NK-92 treated with Interleukin-12 subunit alpha and Interleukin-12 subunit beta, amount 100 ng/mL, for 24 hours (cell line): ENCODE measurements around the gene KIF19.

Experiments used
- DNase-seq: peaks from one replicate; lab custom pipeline; 2025; lab: John Stamatoyannopoulos, UW

The KIF19 gene

DNA sequence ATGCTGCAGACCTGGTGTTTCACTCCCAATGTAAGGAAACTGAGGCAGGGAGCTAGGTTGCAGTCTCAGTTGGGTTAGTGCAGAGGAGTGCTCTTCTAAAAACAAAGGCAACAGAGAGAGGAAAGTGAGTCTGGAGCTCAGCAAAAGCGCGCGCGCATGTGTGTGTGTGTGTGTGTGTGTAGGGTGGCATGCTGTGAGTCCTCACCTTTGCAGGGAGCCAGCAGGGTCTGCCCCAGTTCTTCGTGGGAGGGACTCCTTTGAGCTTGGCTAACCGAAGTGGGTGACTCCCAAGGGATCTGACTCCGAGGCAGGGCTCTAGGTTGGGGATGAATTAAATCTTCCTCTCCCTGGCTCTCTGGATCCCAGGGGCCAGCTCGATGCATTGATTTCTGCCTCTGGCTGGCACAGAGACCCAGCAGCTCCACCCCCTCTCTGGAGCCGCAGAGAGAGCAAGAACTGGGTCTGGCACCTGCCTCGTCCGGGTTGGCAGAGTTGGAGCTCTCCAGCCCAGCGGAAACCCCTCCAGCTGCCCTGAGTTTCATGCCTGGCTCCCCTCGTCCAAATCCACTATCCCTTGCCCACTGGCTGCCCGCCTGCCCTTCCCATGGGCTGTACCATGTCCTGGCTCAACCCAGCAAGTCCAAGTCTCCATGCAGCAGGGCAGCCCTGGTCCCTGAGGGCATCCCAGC lies 36.9 kb downstream of the KIF19 start:
- DNase-seq: no peak

DNA sequence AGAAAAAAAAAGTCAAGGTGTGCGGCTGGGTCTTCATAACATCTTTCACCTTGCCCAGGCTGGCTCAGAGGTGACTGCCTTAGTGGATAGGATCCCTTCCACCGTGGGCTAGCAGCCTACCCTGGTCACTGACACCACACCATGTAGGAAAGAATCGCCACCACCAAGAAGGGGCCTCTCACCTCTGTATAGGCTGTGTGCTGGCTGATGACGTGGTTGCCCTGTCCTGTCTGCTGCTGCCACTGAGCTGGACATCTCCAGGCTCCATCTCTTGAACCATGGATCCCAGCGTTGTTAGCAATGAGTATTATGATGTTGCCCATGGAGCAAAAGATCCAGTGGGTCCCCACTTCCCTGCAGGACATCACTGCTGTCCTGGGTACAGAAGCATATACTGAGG lies 41.2 kb downstream of the KIF19 start, which contains the start of gene GPR142:
TSS of gene GPR142 (plus strand) at position 301 of the 400 bp plus-strand sequence. CDS start 2,035 bp downstream, outside the sequence.
- DNase-seq: no peak

DNA sequence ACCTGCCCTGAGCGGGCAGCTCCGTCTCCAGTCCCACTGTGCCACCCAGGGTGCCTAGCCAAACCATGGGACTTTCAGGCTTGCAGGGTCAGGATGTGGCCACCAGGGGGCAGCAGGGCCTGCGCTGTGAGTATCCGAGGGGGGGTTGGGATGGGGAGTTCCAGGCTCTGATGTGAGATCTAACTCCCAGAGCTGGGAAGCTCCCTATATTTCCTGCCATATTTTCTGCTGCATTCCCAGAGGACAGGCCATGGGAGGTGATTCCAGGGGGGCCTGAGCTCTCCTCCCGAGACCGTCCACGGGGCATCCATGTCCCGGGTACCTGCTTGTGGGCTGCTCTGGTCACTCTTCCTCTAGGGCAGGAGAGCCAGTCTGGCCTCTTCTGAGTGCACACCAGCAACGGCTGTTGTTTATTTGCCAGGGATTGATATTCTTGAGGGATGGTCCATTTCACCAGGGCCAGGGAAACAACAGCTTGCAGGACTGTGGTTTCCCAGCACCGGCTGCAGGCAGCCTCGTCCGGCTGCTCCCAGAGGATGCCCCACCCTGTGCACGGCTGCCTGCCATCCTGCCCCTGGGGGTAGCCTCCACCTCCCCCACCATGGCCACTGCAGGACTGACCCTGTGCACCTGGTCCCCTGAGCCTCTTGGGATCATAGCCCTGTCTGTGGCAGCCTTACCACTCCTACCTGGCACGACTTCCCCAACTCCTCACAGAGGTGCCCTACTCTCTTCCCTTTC lies 42.5 kb downstream of the KIF19 start:
- peak; percentile 47 for DNase-seq

DNA sequence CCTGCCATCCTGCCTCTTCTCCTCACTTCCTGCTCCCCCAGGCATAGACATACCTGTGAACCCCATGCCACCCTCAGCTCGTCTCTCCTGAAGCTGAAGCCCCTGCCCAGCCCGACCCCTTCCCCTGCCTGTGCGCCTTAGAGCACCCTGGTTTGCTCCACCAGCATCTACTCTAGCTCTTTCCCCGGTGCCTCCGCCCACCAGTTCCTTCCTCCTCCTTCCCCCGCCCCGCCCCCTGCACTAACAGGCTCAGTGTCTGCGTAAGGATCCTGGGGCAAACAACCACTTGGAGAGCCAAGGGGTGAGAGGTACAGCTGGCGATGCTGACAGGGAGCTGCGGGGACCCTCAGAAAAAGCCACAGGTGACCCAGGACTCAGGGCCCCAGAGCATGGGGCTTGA lies 43.2 kb downstream of the KIF19 start:
- no peak for DNase-seq

DNA sequence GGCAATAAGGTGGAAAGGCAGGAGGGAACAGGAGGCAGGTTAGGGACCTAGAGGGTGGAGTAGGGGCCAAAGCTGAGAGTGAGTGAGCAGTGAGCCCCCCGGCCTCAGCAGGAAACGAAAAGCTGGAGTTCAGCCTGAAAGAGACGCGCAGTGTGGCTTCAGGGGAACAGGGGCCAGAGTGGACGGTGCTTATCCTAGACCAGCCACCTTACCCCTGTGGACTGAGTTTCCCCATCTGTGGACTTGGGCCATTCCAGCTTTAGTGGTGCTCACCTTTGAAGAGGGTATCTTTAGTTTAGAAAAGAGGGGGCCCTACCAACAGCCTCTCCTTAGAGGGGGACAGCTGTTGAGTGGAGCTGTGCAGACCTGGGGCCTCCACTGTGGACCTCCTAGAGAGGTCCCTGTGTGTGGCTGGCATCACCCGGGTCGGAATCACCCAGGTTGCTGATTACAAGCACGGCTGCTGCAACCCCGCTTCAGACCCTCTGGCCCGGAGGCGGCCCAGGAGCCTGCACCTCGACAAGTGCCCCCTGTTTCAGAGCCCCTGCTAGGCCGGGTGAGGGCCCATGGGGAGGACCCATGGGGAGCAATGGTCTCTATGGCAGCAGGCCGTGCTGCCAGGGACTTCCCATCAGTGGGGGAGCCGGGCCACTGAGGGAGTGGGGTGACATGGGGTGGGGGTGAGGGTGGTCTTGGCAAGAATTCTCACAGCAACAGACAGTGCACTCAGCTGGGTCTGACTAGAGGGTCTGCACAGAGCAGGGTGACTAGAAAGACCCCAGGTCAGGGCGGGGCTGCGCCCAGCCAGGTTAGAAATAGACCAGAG lies 43.9 kb downstream of the KIF19 start:
- no peak for DNase-seq

DNA sequence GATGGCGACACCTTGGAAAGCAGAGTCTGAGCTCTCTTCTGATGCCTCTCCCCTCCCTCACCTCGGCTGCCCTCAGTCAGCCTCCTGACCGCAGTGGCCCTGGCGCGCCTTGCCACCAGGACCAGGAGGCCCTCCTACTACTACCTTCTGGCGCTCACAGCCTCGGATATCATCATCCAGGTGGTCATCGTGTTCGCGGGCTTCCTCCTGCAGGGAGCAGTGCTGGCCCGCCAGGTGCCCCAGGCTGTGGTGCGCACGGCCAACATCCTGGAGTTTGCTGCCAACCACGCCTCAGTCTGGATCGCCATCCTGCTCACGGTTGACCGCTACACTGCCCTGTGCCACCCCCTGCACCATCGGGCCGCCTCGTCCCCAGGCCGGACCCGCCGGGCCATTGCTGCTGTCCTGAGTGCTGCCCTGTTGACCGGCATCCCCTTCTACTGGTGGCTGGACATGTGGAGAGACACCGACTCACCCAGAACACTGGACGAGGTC lies 45.7 kb downstream of the KIF19 start:
- DNase-seq: no peak

DNA sequence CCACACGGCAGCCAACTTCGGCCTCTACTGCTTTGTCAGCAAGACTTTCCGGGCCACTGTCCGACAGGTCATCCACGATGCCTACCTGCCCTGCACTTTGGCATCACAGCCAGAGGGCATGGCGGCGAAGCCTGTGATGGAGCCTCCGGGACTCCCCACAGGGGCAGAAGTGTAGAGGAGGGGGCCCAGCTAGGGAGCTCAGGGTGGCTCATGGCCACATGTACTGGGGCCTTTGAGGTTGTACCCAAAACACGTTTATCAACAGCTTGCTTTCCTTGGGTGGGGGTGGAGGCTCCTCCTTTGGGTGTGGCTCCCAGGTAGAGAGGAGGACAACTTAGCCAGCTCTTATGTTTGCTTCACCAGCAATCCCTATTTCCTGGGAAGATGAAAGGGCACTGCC lies 46.4 kb downstream of the KIF19 start:
- DNase-seq: no peak

DNA sequence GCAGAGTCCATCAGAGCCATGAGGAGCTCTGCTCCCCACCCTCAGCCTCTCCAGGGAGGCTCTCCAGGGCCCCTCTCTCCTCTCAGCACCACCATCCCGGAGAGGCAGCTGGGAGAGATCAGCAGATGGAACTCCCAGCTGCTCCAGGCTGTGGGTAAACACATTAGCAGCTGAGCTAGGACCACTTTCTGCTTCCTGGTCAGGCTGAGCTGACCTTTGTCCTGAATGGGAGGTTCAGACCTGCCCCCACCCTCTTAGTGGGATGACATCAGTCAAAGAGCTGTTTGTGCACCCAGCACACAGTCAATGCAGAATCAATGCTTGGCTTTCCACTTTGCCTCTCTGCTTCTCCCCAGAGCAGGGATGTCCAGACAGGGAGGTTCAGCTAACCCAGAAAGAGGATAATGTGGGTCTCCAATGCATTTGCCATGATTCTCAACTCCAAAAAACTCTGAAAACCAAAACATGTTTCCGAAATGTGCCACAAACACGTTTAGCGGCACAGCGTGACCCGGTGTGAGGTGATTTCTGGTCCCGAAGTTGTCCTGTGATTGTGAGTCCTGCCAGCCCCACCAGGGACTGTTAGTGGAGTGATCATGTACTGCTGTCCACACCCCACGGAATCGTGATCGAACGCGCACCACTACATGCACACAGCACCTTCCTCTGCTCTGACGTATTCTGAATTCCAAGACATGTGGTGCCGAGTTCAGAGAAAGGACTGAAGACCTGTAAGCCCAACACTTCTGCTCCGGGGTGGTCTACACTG lies 48.0 kb downstream of the KIF19 start:
- no peak for DNase-seq

DNA sequence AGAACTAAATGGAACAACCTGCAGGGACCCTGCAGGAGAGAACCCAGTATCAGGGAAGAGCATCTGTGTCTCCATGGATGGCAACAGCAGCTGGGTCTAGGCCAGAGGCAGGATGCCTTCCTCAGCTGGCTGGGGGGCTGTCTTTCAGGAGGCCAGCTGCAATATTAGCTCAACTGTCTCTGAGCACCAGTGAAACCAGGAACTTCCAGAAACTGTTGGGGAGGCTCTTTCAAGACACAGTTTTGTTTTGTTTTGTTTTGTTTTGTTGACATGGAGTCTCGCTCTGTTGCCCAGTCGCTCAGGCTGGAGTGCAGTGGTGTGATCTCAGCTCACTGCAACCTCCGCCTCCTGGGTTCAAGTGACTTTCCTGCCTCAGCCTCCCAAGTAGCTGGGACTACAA lies 48.8 kb downstream of the KIF19 start:
- no peak for DNase-seq

DNA sequence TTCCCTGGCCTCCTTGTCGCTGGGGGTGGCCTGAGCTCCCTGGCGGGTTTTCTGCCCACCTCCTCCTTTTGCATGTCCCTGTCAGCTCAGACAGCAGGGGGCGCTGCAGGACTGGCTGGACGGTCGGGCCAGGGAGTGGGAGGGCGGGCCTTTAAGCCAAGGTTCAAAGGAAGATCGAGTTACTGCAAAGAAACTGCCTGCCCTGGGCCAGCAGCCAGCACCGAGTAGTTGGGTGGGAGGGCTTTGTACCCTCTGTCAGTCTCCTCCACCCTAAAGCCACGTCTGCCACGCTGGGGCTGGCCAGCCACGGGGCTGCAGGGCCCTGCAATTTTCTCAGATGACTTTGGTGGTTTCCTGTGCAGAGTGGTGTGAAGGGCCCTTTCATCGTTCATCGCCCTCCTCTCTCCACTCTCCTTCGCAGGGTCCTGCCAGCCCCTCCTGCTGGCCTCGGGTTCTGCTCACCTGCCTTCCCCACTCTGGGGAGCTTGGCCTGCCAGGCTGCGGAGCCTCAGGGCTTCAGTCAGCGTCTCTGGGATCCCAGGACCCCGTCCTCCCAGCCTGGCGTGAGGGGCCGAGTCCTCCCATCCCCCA lies 53.6 kb downstream of the KIF19 start:
- DNase-seq: peak; percentile 71

DNA sequence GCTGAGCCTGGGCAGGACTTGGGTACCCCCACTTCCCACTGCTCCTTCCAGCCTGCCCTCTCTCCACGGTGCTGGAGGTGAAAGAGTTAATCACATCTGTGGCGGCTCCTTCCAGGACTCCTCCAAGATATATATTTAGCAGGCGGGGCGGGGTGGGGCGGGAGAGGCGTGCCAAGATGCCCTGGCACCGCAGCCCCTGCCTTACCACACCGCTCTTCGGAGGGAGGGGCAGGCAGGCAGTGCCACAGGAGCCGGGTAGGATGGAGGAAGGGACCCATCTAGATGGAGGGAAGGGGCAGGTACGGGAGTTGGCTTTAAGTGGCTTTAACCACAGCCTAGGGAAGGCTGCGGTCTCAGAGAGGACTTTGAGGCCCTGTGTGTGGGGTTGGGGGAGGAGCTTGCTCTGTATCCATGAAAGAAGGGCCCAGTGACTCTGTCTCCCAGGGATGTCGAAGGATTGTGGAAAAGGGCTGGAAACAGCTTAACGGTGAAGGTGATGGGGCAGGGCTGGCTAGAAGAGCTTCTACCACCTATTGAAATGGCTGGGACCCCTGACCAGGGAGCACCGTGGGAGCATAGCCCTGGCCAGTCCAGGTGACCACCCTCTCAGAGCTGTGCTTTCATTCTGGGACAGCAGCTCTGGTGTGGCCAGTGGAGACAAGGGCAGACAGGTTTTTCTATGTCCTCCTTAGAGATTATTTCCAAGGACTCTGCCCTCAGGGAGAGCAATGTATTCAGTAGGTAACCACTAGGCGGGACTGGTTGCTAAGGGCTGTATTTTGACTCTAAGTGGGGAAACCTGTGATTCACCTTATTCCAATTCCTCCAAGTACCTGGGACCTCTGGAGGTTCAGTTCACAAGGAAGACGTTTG lies 54.3 kb downstream of the KIF19 start:
- no peak for DNase-seq

DNA sequence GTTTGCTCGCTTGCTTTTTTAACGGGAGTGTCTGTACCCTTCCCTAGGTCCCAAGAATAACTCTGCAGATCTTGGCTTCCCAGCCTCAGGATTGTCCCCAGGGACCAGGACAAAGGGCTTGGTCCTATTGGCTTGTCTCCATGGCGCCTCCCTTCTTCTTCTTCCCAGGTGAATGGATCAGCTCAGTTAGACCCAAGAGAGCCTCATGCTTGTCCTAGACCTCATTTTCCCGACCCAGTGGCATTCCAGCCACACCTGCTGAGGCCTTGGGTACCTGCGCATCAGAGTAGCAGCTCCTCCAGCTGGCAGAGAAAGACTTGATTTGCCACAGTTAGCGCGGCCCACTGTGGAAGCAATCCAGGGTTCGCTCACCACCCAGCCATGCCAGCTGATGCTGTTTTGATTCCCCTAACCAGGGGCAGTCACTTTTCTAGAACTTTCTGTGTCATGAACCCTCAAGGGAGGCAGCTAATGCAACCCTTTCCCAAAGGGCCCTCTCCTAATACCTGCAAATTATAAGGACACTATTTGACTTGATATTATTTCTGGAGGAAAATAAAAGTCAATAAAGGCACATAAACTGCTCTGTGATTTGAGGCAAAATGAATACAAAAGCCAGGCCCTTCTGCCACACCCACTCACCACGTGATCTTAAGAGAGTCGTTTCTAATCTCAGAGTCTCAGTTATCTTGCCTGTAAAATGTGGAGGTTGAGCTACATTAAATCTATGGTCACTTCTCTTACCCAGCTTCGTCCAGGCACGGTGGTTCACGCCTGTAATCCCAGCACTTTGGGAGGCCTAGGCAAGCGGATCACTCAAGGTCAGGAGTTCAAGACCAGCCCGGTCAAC lies 55.2 kb downstream of the KIF19 start:
- no peak for DNase-seq

DNA sequence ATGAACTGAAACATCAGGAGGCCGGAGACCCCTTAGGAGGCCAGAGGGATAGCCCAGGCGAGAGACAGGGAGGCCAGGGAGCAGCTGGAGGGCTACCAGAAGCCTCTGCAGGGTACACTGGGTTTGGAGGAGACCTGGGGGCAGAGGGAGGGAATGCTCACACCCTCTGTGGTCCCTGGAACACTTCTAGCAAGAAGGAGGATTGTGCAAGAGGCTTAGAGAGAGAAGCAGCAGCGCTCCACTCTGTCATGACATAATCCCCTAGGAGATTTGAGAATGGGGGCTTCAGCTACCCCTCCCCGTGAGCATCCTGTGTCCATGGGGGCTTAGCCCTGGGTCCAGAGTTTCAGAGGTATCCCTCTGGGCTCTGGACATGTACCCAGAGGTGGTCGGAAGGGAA lies 57.1 kb downstream of the KIF19 start:
- no peak for DNase-seq

DNA sequence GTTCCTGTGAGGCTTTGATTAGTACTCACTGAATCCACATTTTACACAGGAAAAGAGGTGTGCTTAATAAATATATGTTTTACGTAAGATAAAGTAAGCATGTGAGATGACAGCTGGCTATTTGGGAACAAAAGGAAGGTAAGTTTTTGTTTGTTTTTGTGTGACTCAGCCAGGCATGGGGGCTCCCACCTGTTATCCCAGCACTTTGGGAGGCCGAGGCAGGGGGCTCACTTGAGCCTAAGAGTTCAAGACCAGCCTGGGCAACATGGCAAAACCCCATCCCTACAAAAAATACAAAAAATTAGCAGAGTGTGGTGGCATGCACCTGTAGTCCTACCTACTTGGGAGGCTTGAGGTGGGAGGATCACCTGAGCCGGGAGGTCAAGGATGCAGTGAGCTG lies 59.2 kb downstream of the KIF19 start:
- DNase-seq: no peak

DNA sequence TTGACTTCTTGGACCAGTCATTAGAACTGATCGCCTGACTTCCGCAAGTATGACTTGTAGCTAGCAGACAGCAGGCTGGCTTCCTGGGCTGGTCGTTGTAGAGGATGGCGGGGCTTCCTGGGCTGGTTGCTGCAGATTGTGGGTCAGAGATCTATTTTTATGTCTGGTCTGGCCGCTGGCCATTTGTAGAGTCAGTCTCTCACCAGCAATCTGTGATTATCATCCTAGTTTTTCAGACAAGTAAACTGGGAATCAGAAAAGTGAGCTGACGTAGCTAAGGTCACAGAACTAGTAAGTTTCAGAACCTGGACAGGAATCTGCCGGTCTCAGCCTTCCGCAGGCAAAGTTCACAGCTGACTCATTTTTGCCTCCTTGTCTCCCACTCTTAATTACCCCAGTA lies 60.4 kb downstream of the KIF19 start:
- no peak for DNase-seq

DNA sequence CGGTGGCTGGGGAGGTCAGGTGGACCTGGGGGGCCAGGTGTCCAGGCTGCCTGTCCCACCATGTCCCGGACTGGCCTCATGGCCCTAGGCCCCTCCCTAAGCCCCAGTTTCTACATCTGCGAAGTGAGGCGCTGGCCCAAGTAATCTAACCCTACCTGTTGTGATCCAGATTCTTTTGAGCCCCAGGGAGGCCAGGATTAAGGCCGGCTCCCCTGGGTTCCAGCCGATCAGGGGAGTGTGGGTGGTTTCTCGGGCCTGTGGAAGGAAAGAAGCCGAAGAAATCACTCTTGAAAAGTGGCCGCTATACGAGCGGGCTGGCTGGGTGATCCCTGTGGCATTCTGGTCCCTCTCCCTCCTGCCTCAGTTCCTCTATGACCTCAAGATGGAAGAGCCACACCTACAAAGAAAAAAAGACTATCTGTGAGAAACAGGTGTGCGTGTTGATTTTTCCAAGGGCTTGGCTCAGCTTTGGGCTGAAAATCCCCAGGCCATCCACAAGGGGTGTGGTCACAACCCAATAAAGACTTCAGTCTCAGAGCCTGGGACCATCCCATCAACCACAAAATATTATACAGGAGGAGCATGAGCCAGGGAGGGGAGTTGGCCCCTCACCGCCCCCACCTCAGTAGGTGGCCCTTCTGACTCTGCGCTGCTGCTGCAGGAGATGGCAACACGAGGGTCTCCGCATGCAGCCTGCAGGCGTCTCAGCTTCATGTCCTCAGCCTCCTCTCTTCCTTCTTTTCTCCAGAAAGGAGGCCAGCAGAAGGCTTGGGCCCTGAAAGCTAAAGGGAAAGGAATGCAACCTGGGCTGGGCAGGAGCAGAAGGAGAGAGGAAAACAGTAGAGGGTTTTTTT lies 61.6 kb downstream of the KIF19 start:
- DNase-seq: no peak

DNA sequence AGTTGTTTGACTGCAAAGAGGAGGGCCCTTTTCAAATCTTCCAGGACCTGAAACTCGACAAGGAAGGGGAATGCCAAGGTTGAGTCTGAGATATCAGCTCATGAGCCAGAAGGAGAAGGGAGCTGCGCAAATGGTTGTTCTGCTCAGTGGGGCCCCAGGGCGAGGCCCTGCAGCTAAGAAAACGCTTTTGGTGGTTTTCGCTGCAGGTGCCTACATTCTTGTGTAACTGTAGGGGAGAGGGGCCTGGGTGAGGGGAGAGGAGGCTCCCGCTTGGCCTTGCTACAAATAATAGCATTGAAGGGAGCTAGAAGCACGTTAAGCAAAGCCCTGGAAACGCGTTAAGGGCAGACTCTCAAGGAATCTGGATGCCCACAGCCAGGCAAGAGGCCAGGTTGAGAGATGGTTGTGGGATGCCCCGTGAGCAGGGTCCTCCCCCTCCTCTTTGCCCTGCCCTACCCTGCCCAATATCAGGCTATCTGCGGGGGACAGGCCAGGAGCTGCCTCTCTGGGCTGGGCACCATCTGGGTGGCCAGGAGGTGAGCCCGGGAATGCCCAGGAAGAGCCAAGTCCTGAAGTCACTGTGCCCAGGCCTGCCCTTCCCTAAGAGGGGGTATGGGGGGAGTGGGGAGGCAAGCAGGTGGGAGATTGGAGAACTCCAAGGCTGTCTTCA lies 63.2 kb downstream of the KIF19 start:
- no peak for DNase-seq
